Measurements from ENCODE around the gene CLSTN2. TPM values are rescaled to one million over a fixed set of nuclear protein-coding genes. Genes with fewer than 3 reads are reported as not detected.

The CLSTN2 gene
- total and polyA plus RNA-seq, 2 of the 8 experiments (the other 6 are each of a cell fraction or from before 2014, with no cell fraction given) = 0.39 to 0.52 TPM

GRCh38 chr3:140555666-140556065 lies 620.7 kb downstream of the CLSTN2 start:
- H3K23ac ChIP-seq (ENCODE audit: insufficient read length) = no peak overlapping the region
- no peaks in the 10 kb centered on the region for H4K20me1 ChIP-seq (replicated peaks in 1 of 2; ENCODE audit: control insufficient read depth in 1 of 2, insufficient read depth in 2 of 2, low read length in 2 of 2)
- H3K56ac ChIP-seq (replicated peaks; ENCODE audit: insufficient read length, low read depth, low read length) = no peak overlapping the region
- no peak overlapping the region for H2BK5ac ChIP-seq (ENCODE audit: low read depth, low read length)
- H3K79me1 ChIP-seq (ENCODE audit: low read depth, low read length) = no peaks in the 10 kb centered on the region
- H2AFZ ChIP-seq (ENCODE audit: low read length) = no peak overlapping the region
- ChIA-PET POLR2A (ENCODE audit: partially characterized antibody) (no interaction called here), CTCF (ENCODE audit: partially characterized antibody) (interaction anchor here (0.6 to 1.3 kb wide), 2 partner anchors 9 to 21 kb away, joined by 3 to 4 read pairs; no protein-coding TSS in a partner anchor)
- DNase-seq (ENCODE audit: low read depth in 1 of 2, low spot score in 2 of 2) (no peak), FAIRE-seq (no peak)
- no peaks in the 10 kb centered on the region for H3K36me3 ChIP-seq (ENCODE audit: control insufficient read depth in 2 of 4, insufficient read depth in 4 of 4, low read length in 3 of 4)
- no peak overlapping the region for H3K18ac ChIP-seq (ENCODE audit: extremely low read depth, low read length)
- H3K79me2 ChIP-seq (ENCODE audit: control insufficient read depth in 1 of 2, insufficient read depth in 2 of 2, low read length in 2 of 2) = no peaks in the 10 kb centered on the region
- H2BK15ac ChIP-seq (ENCODE audit: low read length) = no peak overlapping the region
- no peak overlapping the region for H2BK120ac ChIP-seq (replicated peaks; ENCODE audit: low read depth, low read length)
- no peak overlapping the region for H3K4me2 ChIP-seq (ENCODE audit: insufficient read depth in 1 of 2, low read depth in 2 of 2, low read length in 2 of 2)
- no peak overlapping the region for H4K8ac ChIP-seq (ENCODE audit: extremely low read depth, insufficient read depth, low read length)
- H3K23me2 ChIP-seq (ENCODE audit: low read depth, low read length) = no peaks in the 10 kb centered on the region
- no peak overlapping the region for H2BK20ac ChIP-seq (ENCODE audit: low read length)
- no peaks in the 10 kb centered on the region for H3K9me3 ChIP-seq (ENCODE audit: insufficient read depth in 2 of 2, low read depth in 1 of 2, low read length in 1 of 2)
- H3K4me1 ChIP-seq (replicated peaks in 1 of 4; ENCODE audit: control insufficient read depth in 3 of 4, insufficient read depth in 4 of 4, low read length in 3 of 4) = no peaks in the 10 kb centered on the region
- H3K27ac ChIP-seq (ENCODE audit: low read depth, low read length) = no peak overlapping the region
- TF ChIP-seq BACH1 (IDR thresholded peaks at IDR 0.05; ENCODE audit: low read length) (no peak), CTCF (IDR thresholded peaks at IDR 0.05; ENCODE audit: control extremely low read depth in 1 of 3, insufficient read depth in 1 of 3, low read depth in 1 of 3, low read length in 3 of 3) (no peak), KDM4A (IDR thresholded peaks at IDR 0.05; ENCODE audit: low read depth, low read length, severe bottlenecking) (no peak), SIRT6 (IDR thresholded peaks at IDR 0.05; ENCODE audit: low read length) (no peak), SP1 (IDR thresholded peaks at IDR 0.05; ENCODE audit: low read depth, low read length) (no peak), KDM1A (IDR thresholded peaks at IDR 0.05; ENCODE audit: borderline replicate concordance, low read length) (no peak), RFX5 (IDR thresholded peaks at IDR 0.05; ENCODE audit: borderline replicate concordance, low read depth, low read length) (no peak), KDM5A (IDR thresholded peaks at IDR 0.05; ENCODE audit: low read length) (no peak)
- H4K5ac ChIP-seq (ENCODE audit: insufficient read length, low read depth, low read length) = no peak overlapping the region
- H3K14ac ChIP-seq (ENCODE audit: insufficient read length) = no peak overlapping the region
- H2AK5ac ChIP-seq (ENCODE audit: low read depth, low read length) = no peak overlapping the region
- no peak overlapping the region for H3K9ac ChIP-seq (replicated peaks in 1 of 4; ENCODE audit: extremely low read depth in 1 of 4, low read depth in 3 of 4, low read length in 3 of 4)
- H3K4me3 ChIP-seq (ENCODE audit: extremely low read depth in 1 of 4, insufficient read depth in 2 of 4, low read depth in 3 of 4, low read length in 4 of 4) = no peak overlapping the region
- WGBS, 2 experiments (ENCODE audit: extremely low coverage in 1 of 2, insufficient coverage in 1 of 2, insufficient read length in 1 of 2, insufficient replicate concordance in 2 of 2, low coverage in 1 of 2, low lambda C conversion rate in 2 of 2, missing lambda C conversion rate in 1 of 2) = 90% methylated on average over 3 of the region's 3 CpGs; no CpG with 5 or more reads in 1 of the 2 experiments
- H3K27me3 ChIP-seq (replicated peaks in 1 of 4; ENCODE audit: control insufficient read depth in 3 of 4, extremely low read depth in 1 of 4, insufficient read depth in 3 of 4, low read length in 3 of 4) = no peaks in the 10 kb centered on the region
- H2BK12ac ChIP-seq (ENCODE audit: low read depth, low read length) = no peak overlapping the region
- no peak overlapping the region for H4K91ac ChIP-seq (replicated peaks; ENCODE audit: insufficient read length, low read length)
- H3K4ac ChIP-seq (replicated peaks; ENCODE audit: insufficient read length, low read depth, low read length) = no peak overlapping the region

Data from H1 (cell line).